IMR-90 (cell line): ENCODE results near the gene CNTN5. TPM values are rescaled to one million over a fixed set of nuclear protein-coding genes. Genes with fewer than 3 reads are reported as not detected.

Experiments used
- ATAC-seq: fragments of 200-7000 bp; cut with Tn5 transposase; 2 replicates; pipeline ENCODE4 v1.9.1; 2020; ENCODE audit warnings: low read depth, mild to moderate bottlenecking, moderate library complexity
- BruUV-seq: library from RNA; stranded (reverse); fragments of 400-500 nt; replicated peaks from 2 replicates; lab custom pipeline; 2021; lab: Mats Ljungman, UMichigan
- CTCF ChIA-PET: fragments of 300-600 bp; formaldehyde crosslinking; extraction: SDS; loops from one replicate; lab custom pipeline; 2021; ENCODE audit warnings: antibody characterized with exemption; lab: Yijun Ruan, JAX
- POLR2A ChIA-PET: fragments of 300-600 bp; sonication (Branson Sonifier 250); formaldehyde crosslinking; loops from one replicate; lab custom pipeline; 2022; ENCODE audit warnings: antibody characterized with exemption; ENCODE audit not compliant: unreplicated experiment; lab: Charles Lee
- DNase-seq: peaks from one replicate; pipeline ENCODE4 v3.0.0; 2013
- H2AFZ ChIP-seq: replicated peaks from 2 replicates; pipeline ENCODE3; 2013; ENCODE audit warnings: low read length, mild to moderate bottlenecking; ENCODE audit not compliant: poor library complexity
- H2AK5ac ChIP-seq: 2 replicates; pipeline ENCODE4 v1.6.1; 2013; ENCODE audit warnings: low read depth, low read length, inconsistent platforms
- H2AK9ac ChIP-seq: replicated peaks from 2 replicates; pipeline ENCODE3; 2013; ENCODE audit warnings: mild to moderate bottlenecking, low read depth, low read length, moderate library complexity; ENCODE audit not compliant: poor library complexity
- H2BK120ac ChIP-seq: 2 replicates; pipeline ENCODE4 v1.6.1; 2013; ENCODE audit warnings: low read depth, low read length, inconsistent platforms
- H2BK15ac ChIP-seq: 3 replicates; pipeline ENCODE4 v1.6.1; 2013; ENCODE audit warnings: low read depth, low read length, inconsistent platforms
- H2BK20ac ChIP-seq: 2 replicates; pipeline ENCODE4 v1.6.1; 2013; ENCODE audit warnings: low read depth, mild to moderate bottlenecking, inconsistent platforms, low read length, moderate library complexity
- H2BK5ac ChIP-seq: 2 replicates; pipeline ENCODE4 v1.6.1; 2013; ENCODE audit warnings: mild to moderate bottlenecking, low read depth, low read length, inconsistent platforms; ENCODE audit not compliant: poor library complexity, severe bottlenecking
- H3K14ac ChIP-seq: replicated peaks from 2 replicates; pipeline ENCODE4 v1.6.1; 2013; ENCODE audit warnings: low read depth, low read length, inconsistent platforms
- H3K18ac ChIP-seq: 2 replicates; pipeline ENCODE4 v1.6.1; 2013; ENCODE audit warnings: low read depth, low read length, control low read depth
- H3K23ac ChIP-seq: 2 replicates; pipeline ENCODE4 v1.6.1; 2013; ENCODE audit warnings: low read depth, low read length, inconsistent platforms
- H3K27ac ChIP-seq: 2 replicates; pipeline ENCODE4 v1.5.1; 2013; ENCODE audit warnings: mild to moderate bottlenecking, control low read depth, low read length; ENCODE audit not compliant: insufficient read depth
- H3K27me3 ChIP-seq: 2 replicates; pipeline ENCODE4 v1.6.1; 2013; ENCODE audit warnings: low read length; ENCODE audit not compliant: control insufficient read depth, insufficient read depth
- H3K36me3 ChIP-seq: 2 replicates; pipeline ENCODE4 v1.6.1; 2013; ENCODE audit warnings: low read length, mixed read lengths; ENCODE audit not compliant: control insufficient read depth, insufficient read depth
- H3K4ac ChIP-seq: 2 replicates; pipeline ENCODE4 v1.6.1; 2013; ENCODE audit warnings: low read depth, low read length, inconsistent platforms
- H3K4me1 ChIP-seq: 2 replicates; pipeline ENCODE4 v1.6.1; 2013; ENCODE audit warnings: low read length, mixed read lengths; ENCODE audit not compliant: control insufficient read depth, insufficient read depth
- H3K4me2 ChIP-seq: 2 replicates; pipeline ENCODE4 v1.6.1; 2013; ENCODE audit warnings: low read depth, mild to moderate bottlenecking, control low read depth, low read length, moderate library complexity
- H3K4me3 ChIP-seq: 2 replicates; pipeline ENCODE4 v1.5.1; 2013; ENCODE audit warnings: low read depth, mild to moderate bottlenecking, control low read depth, low read length, moderate library complexity; ENCODE audit not compliant: insufficient read depth
- H3K56ac ChIP-seq: 2 replicates; pipeline ENCODE4 v1.6.1; 2013; ENCODE audit warnings: low read length, inconsistent platforms; ENCODE audit not compliant: insufficient read depth; ENCODE audit errors: extremely low read depth
- H3K79me1 ChIP-seq, 2 experiments: 2 replicates each; pipeline ENCODE4 v1.6.1; 2013; ENCODE audit warnings: low read length in 2 of 2, inconsistent platforms in 1 of 2, low read depth in 1 of 2
- H3K9ac ChIP-seq: 2 replicates; pipeline ENCODE4 v1.6.1; 2013; ENCODE audit warnings: low read depth, low read length, control low read depth
- H3K9me1 ChIP-seq: 2 replicates; pipeline ENCODE4 v1.6.1; 2013; ENCODE audit warnings: low read length, inconsistent platforms; ENCODE audit not compliant: insufficient read depth
- H3K9me3 ChIP-seq: 2 replicates; pipeline ENCODE4 v1.6.1; 2013; ENCODE audit warnings: low read length; ENCODE audit not compliant: control insufficient read depth, insufficient read depth
- H4K20me1 ChIP-seq: 2 replicates; pipeline ENCODE4 v1.6.1; 2013; ENCODE audit warnings: low read length, inconsistent platforms; ENCODE audit not compliant: insufficient read depth
- H4K5ac ChIP-seq: 2 replicates; pipeline ENCODE4 v1.6.1; 2013; ENCODE audit warnings: mild to moderate bottlenecking, low read depth, low read length, control low read depth
- H4K8ac ChIP-seq, 2 experiments: 2 replicates each; pipeline ENCODE4 v1.6.1; 2013; ENCODE audit warnings: low read depth in 2 of 2, low read length in 2 of 2, control low read depth in 1 of 2, inconsistent platforms in 1 of 2
- H4K91ac ChIP-seq: 2 replicates; pipeline ENCODE4 v1.6.1; 2013; ENCODE audit warnings: low read depth, low read length, inconsistent platforms; ENCODE audit not compliant: insufficient read depth
- BHLHE40 ChIP-seq: fragments of 150-350 bp; IDR thresholded peaks from 2 replicates; pipeline ENCODE4 v1.6.1; 2016; ENCODE audit warnings: mild to moderate bottlenecking, low read depth, low read length
- CEBPB ChIP-seq: IDR thresholded peaks from 2 replicates; pipeline ENCODE4 v1.6.1; 2012; ENCODE audit warnings: low read depth, low read length, improper control_type of control experiment
- ELK1 ChIP-seq: fragments of 150-350 bp; IDR thresholded peaks from 2 replicates; pipeline ENCODE4 v1.6.1; 2016; ENCODE audit warnings: low read depth, mild to moderate bottlenecking, low read length, moderate library complexity, borderline replicate concordance
- FOS ChIP-seq: fragments of 150-350 bp; IDR thresholded peaks from 2 replicates; pipeline ENCODE4 v1.6.1; 2016; ENCODE audit warnings: low read depth, low read length
- MAFK ChIP-seq: IDR thresholded peaks from 2 replicates; pipeline ENCODE4 v1.6.1; 2012; ENCODE audit warnings: low read depth, low read length, improper control_type of control experiment
- MAZ ChIP-seq: IDR thresholded peaks from 2 replicates; pipeline ENCODE4 v1.6.1; 2012; ENCODE audit warnings: low read depth, mild to moderate bottlenecking, low read length, improper control_type of control experiment, moderate library complexity, borderline replicate concordance
- MXI1 ChIP-seq: IDR thresholded peaks from 2 replicates; pipeline ENCODE4 v1.6.1; 2012; ENCODE audit warnings: low read depth, mild to moderate bottlenecking, low read length, moderate library complexity, borderline replicate concordance
- NFE2L2 ChIP-seq: fragments of 150-350 bp; IDR thresholded peaks from 2 replicates; pipeline ENCODE4 v1.6.1; 2016; ENCODE audit warnings: low read depth, mild to moderate bottlenecking, low read length
- RAD21 ChIP-seq: IDR thresholded peaks from 2 replicates; pipeline ENCODE4 v1.6.1; 2012; ENCODE audit warnings: low read length, improper control_type of control experiment
- RFX5 ChIP-seq: IDR thresholded peaks from 2 replicates; pipeline ENCODE4 v1.8.0; 2012; ENCODE audit warnings: low read depth, mild to moderate bottlenecking, low read length, moderate library complexity
- SMC3 ChIP-seq: fragments of 150-350 bp; IDR thresholded peaks from 2 replicates; pipeline ENCODE4 v1.6.1; 2016; ENCODE audit warnings: low read depth, mild to moderate bottlenecking, antibody characterized with exemption, low read length, moderate library complexity
- WGBS, 2 experiments: methylation state at CpG; one replicate each; pipeline versions ENCODE4 v1.1.5 to v1.1.7; 2013; ENCODE audit warnings: missing lambda C conversion rate in 2 of 2; ENCODE audit not compliant: insufficient read length in 1 of 2; ENCODE audit errors: extremely low coverage in 2 of 2; 5-methylcytosine and 5-hydroxymethylcytosine counted together
- dilution Hi-C: fragments of 300-500 bp; cut with HindIII; formaldehyde crosslinking; loops from one replicate; pipeline ENCODE4 v1.14.3; 2018; ENCODE audit warnings: low sequenced_read_pairs; ENCODE audit not compliant: unreplicated experiment
- in situ Hi-C: fragments of 300-500 bp; cut with MboI; formaldehyde crosslinking; loops from 3 replicates; pipeline ENCODE4 v1.14.3; 2019; ENCODE audit warnings: low sequenced_read_pairs, inconsistent platforms, mixed read lengths
- intact Hi-C: fragments of 100-400 bp; cut with micrococcal nuclease; formaldehyde crosslinking; loops from 2 replicates; pipeline ENCODE4 v1.10.0; 2022
- polyA plus RNA-seq, 3 experiments: library from polyadenylated mRNA; depleted of rRNA; stranded (reverse); fragments of >200 nt; gene quantifications; 2 replicates each; pipeline ENCODE4 v1.2.3, GENCODE V29; 2012; ENCODE audit warnings: low replicate concordance in 1 of 3
- total RNA-seq: library from RNA; depleted of rRNA; stranded (reverse); fragments of >200 nt; gene quantifications from 2 replicates; pipeline ENCODE4 v1.2.3, GENCODE V29; 2012
- TF ChIP-seq, protein P1 (sequence below): fragments of 150-350 bp; IDR thresholded peaks from 2 replicates; pipeline ENCODE4 v1.6.1; 2017; ENCODE audit warnings: mild to moderate bottlenecking, antibody characterized with exemption, low read length, low read depth

Gene CNTN5
- total and polyA plus RNA-seq, 2 of the 4 experiments (the other 2 are of a cell fraction): not detected

DNA sequence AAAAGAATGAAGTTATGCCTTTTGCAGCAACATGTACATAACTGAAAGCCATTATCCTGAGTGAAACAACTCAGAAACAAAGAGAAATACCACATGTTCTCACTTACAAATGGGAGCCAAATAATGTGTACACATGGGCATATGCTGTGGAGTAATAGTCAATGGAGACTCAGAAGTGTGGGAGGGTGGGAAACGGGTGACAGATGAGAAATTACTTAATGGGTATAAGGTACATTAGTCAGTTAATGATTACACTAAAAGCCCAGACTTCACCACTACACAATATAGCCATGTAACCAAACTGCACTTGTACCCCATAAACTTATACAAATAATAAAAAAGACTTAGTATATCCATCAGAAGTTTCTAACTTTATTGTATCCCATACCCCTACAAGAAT lies 992.3 kb downstream of the CNTN5 start:
- POLR2A ChIA-PET: no interaction called here
- Histone ChIP-seq H2AK9ac (no peak overlapping the region), H3K4me2 (no peak overlapping the region), H3K4ac (no peak overlapping the region), H3K18ac (no peak overlapping the region), H2BK5ac (no peak overlapping the region), H3K36me3 (no peaks in the 10 kb centered on the region), H2AK5ac (no peak overlapping the region), H2AFZ (no peak overlapping the region), H3K4me3 (no peak overlapping the region), H2BK20ac (no peak overlapping the region), H3K4me1 (no peaks in the 10 kb centered on the region), H4K20me1 (no peaks in the 10 kb centered on the region), H4K91ac (no peak overlapping the region), H3K56ac (no peak overlapping the region), H4K8ac (no peak overlapping the region), H3K9me3 (peaks cover 8% of the 10 kb centered on the region; the same call in 1 of the 2 replicates), H3K27me3 (no peaks in the 10 kb centered on the region), H3K9ac (no peak overlapping the region), H3K23ac (no peak overlapping the region), H2BK120ac (no peak overlapping the region), H3K14ac (no peak overlapping the region), H3K27ac (no peak overlapping the region), H3K79me1 (no peaks in the 10 kb centered on the region), H4K5ac (no peak overlapping the region), H3K9me1 (no peaks in the 10 kb centered on the region), H2BK15ac (no peak overlapping the region)
- in situ Hi-C loops: no loop called here
- WGBS, 2 experiments: no CpG with 5 or more reads among the region's 1 CpG
- no TSS peak for BruUV-seq
- dilution Hi-C loops: no loop called here
- CTCF ChIA-PET: no interaction called here
- no peak for ATAC-seq
- no peak for DNase-seq
- intact Hi-C loops: no loop called here
- TF ChIP-seq MAFK (no peak), RFX5 (no peak), BHLHE40 (no peak), FOS (no peak), MXI1 (no peak), CEBPB (no peak), MAZ (no peak), RAD21 (no peak), NFE2L2 (no peak), SMC3 (no peak), ELK1 (no peak)
- TF ChIP-seq, protein P1, sequence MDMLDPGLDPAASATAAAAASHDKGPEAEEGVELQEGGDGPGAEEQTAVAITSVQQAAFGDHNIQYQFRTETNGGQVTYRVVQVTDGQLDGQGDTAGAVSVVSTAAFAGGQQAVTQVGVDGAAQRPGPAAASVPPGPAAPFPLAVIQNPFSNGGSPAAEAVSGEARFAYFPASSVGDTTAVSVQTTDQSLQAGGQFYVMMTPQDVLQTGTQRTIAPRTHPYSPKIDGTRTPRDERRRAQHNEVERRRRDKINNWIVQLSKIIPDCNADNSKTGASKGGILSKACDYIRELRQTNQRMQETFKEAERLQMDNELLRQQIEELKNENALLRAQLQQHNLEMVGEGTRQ: no peak
